ENCODE data around the gene LRP2BP.
A peak's percentile ranks its signal among the peaks of the same experiment; 100 is the strongest.

The LRP2BP gene

GRCh38 chr4:185395238-185395955, at the start of gene LRP2BP:
Gene LRP2BP, minus strand, starts transcription at chr4:185395924. Its CDS starts 17,738 bp downstream, at chr4:185378186.
- no peak for DNase-seq (ENCODE audit: low spot score)

GRCh38 chr4:185445209-185445608, 49.5 kb upstream of the LRP2BP start:
- DNase-seq (ENCODE audit: low spot score) = no peak

DNA sequence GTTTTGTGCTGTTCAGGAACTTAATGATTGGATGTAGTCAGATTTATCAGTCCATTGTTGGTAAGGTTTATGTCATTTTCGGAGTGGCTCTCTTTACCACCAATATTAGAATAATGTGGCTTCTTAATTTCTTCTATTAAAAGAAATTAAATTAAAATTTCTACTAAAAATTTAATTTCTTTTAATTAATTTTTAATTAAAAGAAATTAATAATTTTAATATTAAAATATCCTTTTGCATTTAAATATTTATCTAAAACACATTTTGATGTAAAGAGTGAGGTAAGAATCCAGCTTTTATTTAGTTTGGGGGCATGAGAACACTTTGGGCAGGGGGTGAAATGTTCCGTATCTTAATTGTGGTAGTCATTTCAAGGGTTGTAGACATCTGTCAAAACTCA, 45.8 kb upstream of the LRP2BP start:
- DNase-seq (ENCODE audit: low spot score) = no peak

DNA sequence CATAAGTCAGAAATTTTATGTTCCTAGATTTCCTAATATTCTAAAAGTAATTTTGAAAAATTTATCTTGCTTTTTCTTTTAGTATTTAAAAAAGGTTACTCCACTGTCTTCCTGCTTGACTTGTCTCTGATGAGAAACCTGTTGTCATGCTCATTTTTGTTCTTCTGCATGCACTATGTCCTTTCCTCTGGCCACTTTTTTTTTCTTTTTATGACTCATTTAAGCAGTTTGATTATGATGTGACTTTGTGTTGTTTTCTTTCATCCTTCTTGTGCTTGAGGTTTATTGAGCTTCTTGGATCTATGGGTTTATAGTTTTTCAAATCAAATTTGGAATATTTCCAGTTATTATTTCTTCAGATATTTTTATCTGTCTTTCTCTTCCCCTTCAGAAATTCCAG, 42.1 kb upstream of the LRP2BP start:
- no peak for DNase-seq (ENCODE audit: low spot score)

DNA sequence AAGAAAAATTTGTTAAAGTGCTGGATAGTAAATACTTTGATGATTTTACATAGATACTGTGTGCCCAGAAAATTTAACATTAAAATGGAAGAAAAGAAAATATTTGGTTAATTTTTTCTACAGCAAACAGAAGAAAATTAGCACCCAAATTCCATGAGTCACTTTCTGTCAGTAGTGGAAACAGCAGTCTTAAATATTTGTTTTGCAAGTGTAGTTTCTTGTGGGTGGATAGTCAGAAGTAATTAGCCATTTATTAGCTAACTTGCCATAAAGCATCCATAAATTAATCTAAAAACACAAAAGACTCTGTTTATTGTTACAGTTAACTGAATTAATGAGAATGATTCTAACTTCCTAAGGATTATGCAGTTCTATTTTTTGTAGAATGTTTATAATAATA, 39.7 kb upstream of the LRP2BP start:
- no peak for DNase-seq (ENCODE audit: low spot score)

DNA sequence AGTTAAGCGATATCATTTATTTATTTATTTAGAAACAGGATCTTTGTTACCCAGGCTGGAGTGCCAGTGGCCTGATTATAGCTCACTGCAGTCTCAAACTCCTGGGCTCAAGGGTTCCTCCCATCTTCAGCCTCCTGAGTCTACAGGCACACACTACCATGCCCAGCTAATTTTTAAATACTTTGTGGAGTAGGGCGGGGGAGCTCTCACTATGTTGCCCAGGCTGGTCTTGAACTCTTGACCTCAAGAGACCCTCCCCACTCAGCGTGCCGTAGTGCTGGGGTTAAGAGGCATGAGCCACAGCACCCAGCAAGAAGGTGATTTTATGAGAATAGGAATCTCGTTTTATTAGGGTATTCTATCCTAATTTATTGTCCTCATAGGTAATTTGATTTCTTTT, 33.9 kb upstream of the LRP2BP start:
- DNase-seq (ENCODE audit: low spot score) = no peak

- DNase-seq (ENCODE audit: low spot score) = peak; percentile 3
These were observed 31.4 kb upstream of the LRP2BP start for GRCh38 chr4:185426960-185427688.

DNA sequence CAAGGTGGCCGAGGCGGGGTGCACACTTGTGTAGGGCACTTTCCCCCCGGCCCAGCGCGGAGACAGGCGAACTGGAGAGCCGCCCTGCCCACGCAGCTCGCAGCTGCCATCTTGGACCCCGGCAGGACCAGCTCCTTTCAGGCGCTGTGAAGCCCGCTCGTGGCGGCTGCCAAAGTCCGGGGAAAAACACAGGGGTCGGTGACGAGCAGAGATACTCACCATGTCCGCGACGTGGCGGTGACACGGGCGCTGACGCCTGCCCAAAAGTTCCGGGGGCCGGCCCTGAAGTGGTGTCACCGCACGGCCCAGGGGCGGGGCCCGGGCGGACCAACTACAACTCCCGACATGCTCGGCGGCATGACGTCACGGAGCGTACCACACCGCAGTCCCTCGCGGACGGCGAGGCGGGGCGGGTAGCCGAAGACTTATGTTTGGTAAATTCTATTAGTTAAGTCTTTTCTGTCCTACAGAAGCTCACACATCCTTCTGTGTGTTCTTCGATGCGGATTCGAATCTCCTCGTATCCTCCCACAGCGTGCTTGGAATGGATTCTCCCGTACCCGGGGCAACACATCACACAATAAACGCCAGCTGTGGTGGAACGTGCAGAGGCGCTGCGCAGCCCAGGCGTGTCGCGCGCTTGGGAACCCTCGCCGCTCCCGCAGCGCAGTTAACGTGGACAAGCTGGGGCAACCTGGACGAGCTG, 30.1 kb upstream of the LRP2BP start, which contains the start of gene UFSP2:
TSS of gene UFSP2 (minus strand) at position 318 of the 706 bp plus-strand sequence. CDS start at position 222, 96 bp downstream.
- peak; percentile 93 for DNase-seq (ENCODE audit: low spot score)

DNA sequence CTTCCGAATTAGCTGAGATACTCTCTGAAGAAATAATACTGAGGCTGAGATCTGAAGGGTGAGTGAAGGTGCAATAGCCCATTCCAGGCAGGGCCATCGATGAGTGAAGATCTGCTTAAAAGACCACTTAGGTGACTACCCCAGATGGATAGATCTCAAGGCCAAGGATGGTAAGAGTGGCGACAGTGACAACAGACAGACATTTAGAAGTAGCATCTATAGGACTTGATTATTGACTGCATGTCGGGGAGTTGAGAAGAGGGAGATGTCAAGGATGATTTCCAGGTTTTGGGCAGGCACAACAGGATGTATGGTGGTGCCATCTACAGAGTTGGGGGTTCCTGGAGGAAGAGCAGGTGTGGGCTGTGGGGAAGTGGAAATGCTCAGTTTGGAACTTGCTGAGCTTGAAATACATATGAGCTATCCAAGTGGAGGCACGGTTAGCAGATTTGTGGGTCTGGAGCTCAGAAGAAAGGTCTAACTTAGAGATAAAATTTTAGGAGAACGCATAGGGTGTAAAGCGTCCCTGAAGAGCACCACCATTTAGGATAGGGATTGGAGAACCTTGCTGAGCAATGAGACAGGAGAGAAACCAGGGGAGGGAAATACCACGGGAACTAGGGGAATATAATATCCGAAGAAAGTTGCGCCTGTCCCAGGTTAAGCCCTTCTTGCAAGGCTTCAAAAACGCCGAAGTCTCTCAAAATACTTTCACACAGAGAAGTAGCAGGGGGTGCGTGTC, 29.4 kb upstream of the LRP2BP start:
- DNase-seq (ENCODE audit: low spot score) = no peak

DNA sequence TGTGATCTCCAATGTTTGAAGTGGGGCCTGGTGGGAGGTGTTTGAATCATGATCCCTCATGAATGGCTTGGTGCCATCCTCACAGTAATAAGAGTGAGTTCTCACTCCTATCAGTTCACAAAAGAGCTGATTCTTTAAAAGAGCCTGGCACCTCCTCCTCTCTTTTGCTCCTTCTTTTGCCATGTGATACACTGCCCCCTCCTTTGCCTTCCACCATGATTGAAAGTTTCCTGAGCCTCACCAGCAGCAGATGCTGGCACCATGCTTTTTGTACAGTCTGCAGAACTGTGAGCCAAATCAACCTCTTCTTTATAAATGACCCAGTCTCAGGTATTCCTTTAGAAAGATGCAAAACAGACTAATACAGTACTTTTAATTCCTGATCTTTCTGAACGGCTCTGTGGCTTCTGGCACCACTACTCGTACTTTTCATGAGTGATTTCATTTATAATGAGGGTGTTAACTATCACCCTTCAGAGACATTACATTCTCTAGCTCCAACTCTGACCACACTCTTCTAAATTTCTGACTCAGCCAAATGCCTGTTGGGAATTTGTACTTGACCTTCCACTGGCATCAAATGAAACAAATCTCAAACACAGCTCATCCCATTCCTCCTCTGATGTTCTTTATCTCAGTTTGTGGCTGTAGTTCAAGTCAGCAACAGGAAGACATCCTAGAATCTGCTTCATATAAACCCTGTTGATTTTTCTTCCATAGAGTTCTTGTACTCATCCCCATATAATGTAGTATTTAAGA, 25.8 kb upstream of the LRP2BP start:
- peak; percentile 20 for DNase-seq (ENCODE audit: low spot score)

GRCh38 chr4:185416955-185417354, 21.2 kb upstream of the LRP2BP start:
- DNase-seq (ENCODE audit: low spot score) = no peak

DNA sequence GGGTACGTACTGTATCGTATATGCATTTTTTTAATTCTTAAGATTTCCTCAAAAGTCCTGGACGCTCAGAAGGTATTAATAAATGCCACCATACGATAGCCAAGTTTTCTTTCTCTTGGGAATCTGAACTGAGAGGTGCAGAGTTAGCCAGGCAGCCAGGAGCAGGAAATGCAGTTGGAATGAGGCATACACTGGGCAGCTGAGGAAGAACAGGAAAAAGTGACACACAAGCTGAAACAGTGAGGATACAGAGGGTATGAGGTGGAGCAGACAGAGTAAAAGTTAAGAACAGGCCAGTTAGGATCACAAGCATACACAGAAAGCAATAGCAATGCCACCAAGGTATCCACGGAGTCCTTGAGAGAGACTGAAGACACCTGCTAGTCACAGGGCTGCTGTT, 16.7 kb upstream of the LRP2BP start:
- no peak for DNase-seq (ENCODE audit: low spot score)

DNA sequence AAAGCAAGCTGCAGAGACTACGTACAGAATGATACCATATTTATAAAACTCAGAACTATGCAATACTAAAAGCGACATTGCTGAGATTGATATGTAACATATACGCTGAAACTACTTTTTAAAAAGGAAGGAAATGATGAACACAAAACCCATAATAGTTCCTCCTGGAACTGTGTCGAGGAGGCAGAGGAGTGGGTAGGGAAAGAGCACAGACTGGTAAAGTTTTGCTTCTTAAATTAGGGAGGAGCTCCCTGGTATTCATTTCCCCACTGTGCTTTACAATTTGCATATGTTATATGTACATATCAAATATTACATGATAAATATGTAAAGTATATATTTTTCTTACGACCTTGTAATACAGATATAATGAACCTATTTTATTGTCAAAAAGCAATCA, 16.1 kb upstream of the LRP2BP start:
- DNase-seq (ENCODE audit: low spot score) = no peak

DNA sequence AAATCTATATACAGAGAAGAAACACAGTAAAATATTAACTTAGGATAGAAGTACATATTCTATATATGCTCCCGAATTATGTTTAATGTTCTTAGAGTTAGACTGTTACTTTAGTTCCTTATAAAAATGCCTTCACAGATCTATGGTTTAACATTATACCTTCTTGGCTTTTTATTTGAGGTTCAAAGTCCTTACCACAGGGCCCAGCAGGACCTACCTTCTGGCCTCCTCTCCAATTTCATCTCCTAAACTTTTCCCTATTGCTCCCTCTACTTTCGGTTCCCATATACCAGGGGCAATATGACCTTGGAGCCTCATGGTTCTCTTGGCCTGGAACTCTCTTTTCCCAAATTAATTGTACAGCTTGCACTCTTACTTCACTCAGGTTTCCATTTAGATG, 12.7 kb upstream of the LRP2BP start:
- DNase-seq (ENCODE audit: low spot score) = no peak

- no peak for DNase-seq (ENCODE audit: low spot score)
These were observed 9.7 kb upstream of the LRP2BP start for GRCh38 chr4:185405296-185405999.

GRCh38 chr4:185404031-185404430, 8.3 kb upstream of the LRP2BP start:
- no peak for DNase-seq (ENCODE audit: low spot score)

- no peak for DNase-seq (ENCODE audit: low spot score)
These were observed 3.7 kb upstream of the LRP2BP start for GRCh38 chr4:185399466-185399865.

GRCh38 chr4:185398618-185399017, 2.9 kb upstream of the LRP2BP start:
- DNase-seq (ENCODE audit: low spot score) = no peak

- peak; percentile 27 for DNase-seq (ENCODE audit: low spot score)
These were observed 1.1 kb upstream of the LRP2BP start, which contains the start of gene ANKRD37 for GRCh38 chr4:185396724-185397385. Gene ANKRD37, plus strand, starts transcription at chr4:185396841. Its CDS starts 83 bp downstream, at chr4:185396924.

Data from AG08396 (cell line).